Neural cell (in vitro differentiated cells): Measurements from ENCODE around the gene POLR2L. TPM values are rescaled to one million over a fixed set of nuclear protein-coding genes. Genes with fewer than 3 reads are reported as not detected.

Experiments
- H2AFZ ChIP-seq: fragments of 200-600, 300-800 bp; sonication (generic), shearing (Covaris generic); 2 replicates; pipeline ENCODE4 v1.6.0; 2014; ENCODE audit warnings: low read depth, mild to moderate bottlenecking, antibody characterized with exemption, low read length, moderate library complexity
- H3F3A ChIP-seq: fragments of 200-600 bp; shearing (Covaris generic); 2 replicates; pipeline ENCODE4 v1.6.1; 2016; ENCODE audit warnings: mild to moderate bottlenecking, moderate library complexity, mixed read lengths, antibody characterized with exemption, low read length; ENCODE audit not compliant: insufficient read depth, poor library complexity, severe bottlenecking
- H3K27ac ChIP-seq: fragments of 200-600, 300-800 bp; sonication (generic), shearing (Covaris generic); 2 replicates; pipeline ENCODE4 v1.5.1; 2014; ENCODE audit warnings: mild to moderate bottlenecking, low read length, moderate library complexity
- H3K27me3 ChIP-seq: fragments of 300-800, 200-600 bp; sonication (generic), shearing (Covaris generic); 2 replicates; pipeline ENCODE4 v1.6.0; 2014; ENCODE audit warnings: mild to moderate bottlenecking, low read depth, low read length, moderate library complexity; ENCODE audit not compliant: insufficient read depth
- H3K36me3 ChIP-seq: fragments of 300-800, 200-600 bp; sonication (generic), shearing (Covaris generic); 2 replicates; pipeline ENCODE4 v1.5.1; 2014; ENCODE audit warnings: mild to moderate bottlenecking, antibody characterized with exemption, low read length, moderate library complexity; ENCODE audit not compliant: insufficient read depth
- H3K4me2 ChIP-seq: fragments of 300-800, 200-600 bp; sonication (generic), shearing (Covaris generic); 2 replicates; pipeline ENCODE4 v1.6.0; 2014; ENCODE audit warnings: mild to moderate bottlenecking, low read length
- H3K4me3 ChIP-seq: fragments of 300-800, 200-600 bp; sonication (generic), shearing (Covaris generic); 2 replicates; pipeline ENCODE4 v1.5.1; 2014; ENCODE audit warnings: mild to moderate bottlenecking, low read length, moderate library complexity
- H3K79me2 ChIP-seq: fragments of 200-600 bp; shearing (Covaris generic); replicated peaks from 2 replicates; pipeline ENCODE4 v1.6.0; 2014; ENCODE audit warnings: mild to moderate bottlenecking, low read length, moderate library complexity; ENCODE audit not compliant: insufficient read depth
- H3K9ac ChIP-seq: fragments of 300-800, 200-600 bp; sonication (generic), shearing (Covaris generic); 2 replicates; pipeline ENCODE4 v1.6.1; 2016; ENCODE audit warnings: mild to moderate bottlenecking, low read length, mixed read lengths
- H3K9me2 ChIP-seq: fragments of 200-600 bp; shearing (Covaris generic); 2 replicates; pipeline ENCODE4 v1.6.1; 2016; ENCODE audit warnings: mild to moderate bottlenecking, low read length, mixed read lengths; ENCODE audit not compliant: insufficient read depth
- H3K9me3 ChIP-seq: fragments of 200-600, 300-800 bp; sonication (generic), shearing (Covaris generic); 2 replicates; pipeline ENCODE4 v1.6.1; 2016; ENCODE audit warnings: mild to moderate bottlenecking, mixed run types, low read length, moderate library complexity, mixed read lengths
- H4K20me1 ChIP-seq: fragments of 200-600 bp; shearing (Covaris generic); 2 replicates; pipeline ENCODE4 v1.6.1; 2016; ENCODE audit warnings: mild to moderate bottlenecking, mixed run types; ENCODE audit not compliant: insufficient read depth
- CTCF ChIP-seq: fragments of 450-650 bp; IDR thresholded peaks from 2 replicates; pipeline ENCODE4 v1.5.1; 2014; ENCODE audit warnings: antibody characterized with exemption, mild to moderate bottlenecking, moderate library complexity; ENCODE audit not compliant: poor library complexity, severe bottlenecking
- EP300 ChIP-seq: fragments of 450-650 bp; conservative IDR thresholded peaks from 2 replicates; pipeline ENCODE4 v1.6.1; 2014; ENCODE audit warnings: antibody characterized with exemption, mild to moderate bottlenecking, moderate library complexity; ENCODE audit not compliant: poor library complexity, severe bottlenecking
- EZH2 ChIP-seq: fragments of 200-600, 300-800 bp; shearing (Covaris generic), sonication (generic); IDR thresholded peaks from 2 replicates; pipeline ENCODE4 v1.6.1; 2014; ENCODE audit warnings: antibody characterized with exemption, low read length, borderline replicate concordance, mild to moderate bottlenecking; ENCODE audit not compliant: insufficient read depth, poor library complexity, severe bottlenecking
- MXI1 ChIP-seq: fragments of 450-650 bp; conservative IDR thresholded peaks from 2 replicates; pipeline ENCODE4 v1.6.1; 2014; ENCODE audit warnings: antibody characterized with exemption, mild to moderate bottlenecking; ENCODE audit not compliant: poor library complexity, severe bottlenecking
- POLR2AphosphoS5 ChIP-seq: IDR thresholded peaks from 2 replicates; pipeline ENCODE4 v1.6.1; 2012
- RAD21 ChIP-seq: fragments of 450-650 bp; conservative IDR thresholded peaks from 2 replicates; pipeline ENCODE4 v1.6.1; 2014; ENCODE audit warnings: antibody characterized with exemption, mild to moderate bottlenecking, moderate library complexity
- REST ChIP-seq: IDR thresholded peaks from 2 replicates; pipeline ENCODE4 v1.6.1; 2012; ENCODE audit warnings: borderline replicate concordance
- SMC3 ChIP-seq: fragments of 450-650 bp; conservative IDR thresholded peaks from 2 replicates; pipeline ENCODE4 v1.6.1; 2014; ENCODE audit warnings: antibody characterized with exemption, mild to moderate bottlenecking, moderate library complexity; ENCODE audit not compliant: poor library complexity
- TAF1 ChIP-seq: IDR thresholded peaks from 2 replicates; pipeline ENCODE4 v1.6.1; 2012; ENCODE audit warnings: low read depth
- polyA plus RNA-seq: library from polyadenylated mRNA; depleted of rRNA; stranded (reverse); fragments of >200 nt; gene quantifications from 2 replicates; pipeline ENCODE4 v1.2.3, GENCODE V29; 2014

The POLR2L gene
- polyA plus RNA-seq, 1 donor from 2014 or later = 62.3 TPM

DNA sequence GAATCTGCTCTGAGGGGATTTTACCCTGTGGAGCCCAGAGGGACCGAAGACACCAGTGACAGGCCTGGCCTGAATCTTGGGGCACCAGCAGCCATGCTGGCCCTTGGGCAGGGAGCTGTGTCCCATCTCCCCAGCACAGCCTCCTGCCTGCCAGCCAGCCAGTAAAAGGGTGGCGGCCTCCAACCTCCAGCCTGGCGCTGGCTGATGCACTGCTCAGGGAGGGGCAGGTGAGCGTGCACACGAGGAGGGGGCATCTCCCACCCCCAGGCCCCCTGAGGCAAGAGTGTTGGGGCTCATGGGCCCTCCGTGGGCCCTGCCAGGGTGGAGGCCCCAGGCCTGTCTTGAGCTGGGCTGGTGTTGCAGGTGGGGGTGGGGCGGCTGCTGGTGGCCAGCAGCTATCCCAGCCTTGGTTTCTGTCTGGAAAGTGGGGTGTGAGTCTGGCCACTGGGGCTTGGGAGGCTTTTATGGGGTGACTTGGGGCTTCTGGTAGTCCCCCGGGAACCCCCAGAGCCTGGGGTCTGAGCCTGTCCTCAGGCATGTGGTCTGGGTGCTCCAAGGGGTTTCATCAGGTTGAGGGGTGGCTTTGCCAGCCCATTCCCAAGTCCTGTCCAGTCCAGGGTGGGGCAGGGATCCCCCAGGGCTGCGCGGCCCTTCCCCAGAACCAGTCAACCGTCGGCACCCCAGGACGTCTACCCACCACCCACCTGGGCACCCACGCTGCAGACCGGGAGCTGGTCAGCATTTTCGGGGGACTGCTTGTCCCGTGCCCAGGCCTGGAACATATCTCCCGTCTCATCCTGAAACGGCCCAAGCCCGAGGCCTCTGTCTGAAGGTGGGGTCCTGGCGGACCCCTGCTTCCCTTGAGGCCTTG, 18.1 kb upstream of the POLR2L start:
- no peaks in the 10 kb centered on the region for H3K79me2 ChIP-seq
- no peaks in the 10 kb centered on the region for H3K27me3 ChIP-seq
- H3K9ac ChIP-seq = no peak overlapping the region
- no peaks in the 10 kb centered on the region for H3K36me3 ChIP-seq
- no peaks in the 10 kb centered on the region for H3K9me2 ChIP-seq
- TF ChIP-seq POLR2AphosphoS5 (no peak), TAF1 (no peak), REST (no peak), MXI1 (no peak), EP300 (no peak), SMC3 (no peak), CTCF (no peak), RAD21 (no peak), EZH2 (no peak)
- no peak overlapping the region for H2AFZ ChIP-seq
- no peaks in the 10 kb centered on the region for H3K9me3 ChIP-seq
- no peaks in the 10 kb centered on the region for H3F3A ChIP-seq
- no peak overlapping the region for H3K4me3 ChIP-seq
- H3K27ac ChIP-seq = no peak overlapping the region
- no peaks in the 10 kb centered on the region for H4K20me1 ChIP-seq
- H3K4me2 ChIP-seq = no peak overlapping the region

GRCh38 chr11:859394-860131, 17.2 kb upstream of the POLR2L start:
- Histone ChIP-seq H3K36me3 (no peaks in the 10 kb centered on the region), H3K9ac (no peak overlapping the region), H3F3A (no peaks in the 10 kb centered on the region), H3K27me3 (no peaks in the 10 kb centered on the region), H3K4me3 (no peak overlapping the region), H4K20me1 (no peaks in the 10 kb centered on the region), H3K9me3 (no peaks in the 10 kb centered on the region), H3K4me2 (no peak overlapping the region), H3K9me2 (no peaks in the 10 kb centered on the region), H2AFZ (no peak overlapping the region), H3K79me2 (no peaks in the 10 kb centered on the region), H3K27ac (no peak overlapping the region)
- TF ChIP-seq RAD21 = no peak
- no peak for TF ChIP-seq POLR2AphosphoS5
- TF ChIP-seq TAF1 = no peak
- TF ChIP-seq EP300 = no peak
- no peak for TF ChIP-seq EZH2
- TF ChIP-seq REST = no peak
- no peak for TF ChIP-seq CTCF
- TF ChIP-seq MXI1 = no peak
- TF ChIP-seq SMC3 = no peak
